ENCODE results near the gene SESN1. TPM values are rescaled to one million over a fixed set of nuclear protein-coding genes. Genes with fewer than 3 reads are reported as not detected.
A peak's percentile ranks its signal among the peaks of the same experiment; 100 is the strongest.

SESN1 gene
- total RNA-seq, 4 donors from 2014 or later, result 79.8 to 112 (median 90.8) TPM

- 50 to 54% methylated on average over 12 of the region's 12 CpGs for WGBS, 2 donors
Observed at GRCh38 chr6:108966855-108967755, 127.5 kb downstream of the SESN1 start.

GRCh38 chr6:108966251-108966650, 128.4 kb downstream of the SESN1 start:
- Histone ChIP-seq H3K27ac (no peak overlapping the region), H3K27me3 (no peaks in the 10 kb centered on the region), H3K4me1 (peaks cover 0 to 6% (median 0%) of the 10 kb centered on the region in 4 donors), H3K36me3 (peaks cover 0 to 3% (median 0%) of the 10 kb centered on the region in 3 donors), H3K9me3 (no peaks in the 10 kb centered on the region), H3K4me3 (no peak overlapping the region)
- DNase-seq (ENCODE audit: low spot score in 2 of 2), result no peak
- WGBS, 2 donors, result 95 to 98% methylated on average over 5 of the region's 5 CpGs
- no peak for TF ChIP-seq POLR2A (IDR thresholded peaks at IDR 0.05)
- no peak for TF ChIP-seq CTCF (IDR thresholded peaks at IDR 0.05)
- no peak for TF ChIP-seq EP300 (IDR thresholded peaks at IDR 0.05)

More at GRCh38 chr6:108966855-108967755, 127.5 kb downstream of the SESN1 start:
- no peaks in the 10 kb centered on the region for H3K9me3 ChIP-seq
- no peak overlapping the region for H3K4me3 ChIP-seq
- H3K4me1 ChIP-seq, result peaks cover 0 to 3% (median 0%) of the 10 kb centered on the region in 4 donors
- H3K27me3 ChIP-seq, result no peaks in the 10 kb centered on the region
- TF ChIP-seq CTCF (IDR thresholded peaks at IDR 0.05), result no peak
- peak in 1 of 2 donors; percentile 17 for TF ChIP-seq EP300 (IDR thresholded peaks at IDR 0.05)
- no peak for DNase-seq (ENCODE audit: low spot score in 2 of 2)
- peaks cover 0 to 3% (median 0%) of the 10 kb centered on the region in 3 donors for H3K36me3 ChIP-seq
- peak overlapping the region in 1 of 4 donors; percentile 24 for H3K27ac ChIP-seq

GRCh38 chr6:108961985-108962384, 132.7 kb downstream of the SESN1 start:
- Histone ChIP-seq H3K27me3 (no peaks in the 10 kb centered on the region), H3K4me1 (peaks cover 0 to 6% (median 1%) of the 10 kb centered on the region in 4 donors), H3K36me3 (peaks cover 0 to 3% (median 0%) of the 10 kb centered on the region in 3 donors), H3K9me3 (no peaks in the 10 kb centered on the region), H3K4me3 (no peak overlapping the region), H3K27ac (no peak overlapping the region)
- DNase-seq (ENCODE audit: low spot score in 2 of 2), result no peak
- WGBS, 2 donors, result 41 to 47% methylated on average over 6 of the region's 6 CpGs
- TF ChIP-seq EP300 (IDR thresholded peaks at IDR 0.05) (no peak), CTCF (IDR thresholded peaks at IDR 0.05) (no peak), POLR2A (IDR thresholded peaks at IDR 0.05) (no peak)

- peaks cover 0 to 6% (median 1%) of the 10 kb centered on the region in 4 donors for H3K4me1 ChIP-seq
- H3K27me3 ChIP-seq, result no peaks in the 10 kb centered on the region
- no peaks in the 10 kb centered on the region for H3K9me3 ChIP-seq
- H3K36me3 ChIP-seq, result peaks cover 0 to 3% (median 0%) of the 10 kb centered on the region in 3 donors
- H3K4me3 ChIP-seq, result no peak overlapping the region
- no peak for TF ChIP-seq CTCF (IDR thresholded peaks at IDR 0.05)
- TF ChIP-seq POLR2A (IDR thresholded peaks at IDR 0.05), result no peak
- no peak for TF ChIP-seq EP300 (IDR thresholded peaks at IDR 0.05)
- DNase-seq (ENCODE audit: low spot score in 2 of 2), result no peak
- 93 to 98% methylated on average over 14 of the region's 14 CpGs for WGBS, 2 donors
- H3K27ac ChIP-seq, result peak overlapping the region in 1 of 4 donors; percentile 16
Observed at GRCh38 chr6:108961077-108961476, 133.6 kb downstream of the SESN1 start.

- 88 to 93% methylated on average over 7 of the region's 7 CpGs for WGBS, 2 donors
- H3K4me1 ChIP-seq, result peaks cover 0 to 6% (median 1%) of the 10 kb centered on the region in 4 donors
- peaks cover 0 to 3% (median 0%) of the 10 kb centered on the region in 3 donors for H3K36me3 ChIP-seq
- no peaks in the 10 kb centered on the region for H3K9me3 ChIP-seq
- no peaks in the 10 kb centered on the region for H3K27me3 ChIP-seq
- no peak for DNase-seq (ENCODE audit: low spot score in 2 of 2)
- TF ChIP-seq CTCF (IDR thresholded peaks at IDR 0.05) (no peak), EP300 (IDR thresholded peaks at IDR 0.05) (peak in 1 of 2 donors; percentile 24)
- H3K4me3 ChIP-seq, result no peak overlapping the region
- H3K27ac ChIP-seq, result peak overlapping the region in 1 of 4 donors; percentile 16
Observed at GRCh38 chr6:108960601-108961000, 134.0 kb downstream of the SESN1 start.

Data from tibial nerve (tissue), 4 donors.